ENCODE measurements around the gene TMCO1. TPM values are rescaled to one million over a fixed set of nuclear protein-coding genes. Genes with fewer than 3 reads are reported as not detected.
A peak's percentile ranks its signal among the peaks of the same experiment; 100 is the strongest.
"Not testable (repeated sequence)": the region's sequence is repeated elsewhere in the genome, so short reads cannot be mapped to it uniquely, and the experiment has no call there.

TMCO1 gene
- total and polyA plus RNA-seq, 11 donors = 27.4 to 102 (median 54.3) TPM

DNA sequence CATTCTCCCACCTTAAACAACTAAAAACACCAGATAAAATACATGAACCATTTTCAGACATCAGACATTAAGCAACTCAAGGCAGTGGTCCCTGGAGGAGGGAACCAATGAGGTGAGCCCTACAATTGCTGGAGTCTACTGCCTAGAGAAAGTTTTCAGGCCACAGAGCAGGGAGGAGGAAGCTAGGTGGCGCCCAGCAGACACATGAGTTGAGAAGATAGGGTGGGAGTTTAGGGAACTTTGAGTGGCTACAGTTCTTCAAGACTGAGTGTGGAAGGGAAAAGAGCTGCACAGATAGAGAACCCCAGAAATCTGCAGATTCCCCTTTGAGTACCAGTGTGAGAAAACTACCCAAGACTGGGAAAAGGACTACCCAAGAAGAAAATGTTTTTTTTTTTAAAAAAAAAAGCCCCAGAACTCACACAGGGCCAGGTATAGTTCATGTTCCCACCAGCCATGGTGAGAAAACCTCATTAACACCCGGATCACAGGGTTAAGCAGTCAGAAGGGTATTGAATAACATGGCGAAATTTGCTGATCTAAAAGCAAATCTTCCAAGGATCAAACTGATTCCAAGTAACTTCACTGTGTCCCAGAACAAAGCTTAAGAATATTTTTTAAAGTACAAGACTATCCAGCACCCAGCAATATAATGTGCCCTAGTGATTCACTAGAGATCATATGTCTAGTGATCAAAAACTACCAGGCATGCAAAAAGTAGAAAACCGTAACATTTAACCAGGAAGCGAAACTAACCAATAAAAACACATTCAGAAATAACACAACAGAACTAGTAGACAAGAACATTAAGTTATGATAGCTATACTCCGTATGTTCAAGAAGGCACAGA, 82.3 kb downstream of the TMCO1 start:
- ATAC-seq = no peak

DNA sequence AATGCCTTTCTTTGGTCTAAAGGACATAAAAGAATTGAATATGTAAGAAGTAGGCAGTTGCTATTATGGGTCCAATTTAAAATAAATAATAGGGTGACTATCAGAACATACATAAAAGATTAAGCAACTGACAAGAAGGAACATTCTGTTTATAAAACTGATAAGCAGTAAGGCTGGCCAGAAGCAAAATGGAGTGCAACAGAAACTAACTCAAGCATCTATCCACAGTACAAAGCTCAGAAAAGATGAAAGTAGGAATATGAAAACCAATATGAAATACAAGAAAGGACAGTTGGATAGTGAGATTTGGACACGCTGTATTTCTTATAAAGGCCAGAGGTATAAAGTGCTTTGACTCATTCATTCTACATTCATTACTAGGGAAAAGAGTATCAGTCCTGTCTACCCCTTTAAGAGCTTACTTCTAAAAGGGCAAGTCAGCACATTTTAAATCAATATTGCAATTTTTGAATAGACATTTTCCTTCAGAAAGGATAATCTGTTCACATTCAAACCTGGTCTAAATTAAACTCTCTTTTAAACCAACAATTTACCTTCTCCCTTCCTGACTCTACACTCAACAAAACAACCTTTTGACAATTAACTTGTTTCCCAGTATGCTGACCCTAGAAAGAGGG, 84.7 kb downstream of the TMCO1 start:
- ATAC-seq (no peak), DNase-seq (no peak)
- intact Hi-C loops (cut with DNase I) = no loop called here
- peaks cover 0 to 20% (median 0%) of the 10 kb centered on the region in 12 donors for H3K4me1 ChIP-seq
- no peaks in the 10 kb centered on the region for H3K27me3 ChIP-seq
- H3K36me3 ChIP-seq = peaks cover 0 to 72% (median 55%) of the 10 kb centered on the region in 9 donors
- H3K4me3 ChIP-seq = no peak overlapping the region
- 0 to 47% (median 0%) methylated on average over 1 of the region's 1 CpG for WGBS, 4 donors
- no peak overlapping the region for H3K27ac ChIP-seq
- H3K9me3 ChIP-seq = no peaks in the 10 kb centered on the region
- TF ChIP-seq, protein P1, sequence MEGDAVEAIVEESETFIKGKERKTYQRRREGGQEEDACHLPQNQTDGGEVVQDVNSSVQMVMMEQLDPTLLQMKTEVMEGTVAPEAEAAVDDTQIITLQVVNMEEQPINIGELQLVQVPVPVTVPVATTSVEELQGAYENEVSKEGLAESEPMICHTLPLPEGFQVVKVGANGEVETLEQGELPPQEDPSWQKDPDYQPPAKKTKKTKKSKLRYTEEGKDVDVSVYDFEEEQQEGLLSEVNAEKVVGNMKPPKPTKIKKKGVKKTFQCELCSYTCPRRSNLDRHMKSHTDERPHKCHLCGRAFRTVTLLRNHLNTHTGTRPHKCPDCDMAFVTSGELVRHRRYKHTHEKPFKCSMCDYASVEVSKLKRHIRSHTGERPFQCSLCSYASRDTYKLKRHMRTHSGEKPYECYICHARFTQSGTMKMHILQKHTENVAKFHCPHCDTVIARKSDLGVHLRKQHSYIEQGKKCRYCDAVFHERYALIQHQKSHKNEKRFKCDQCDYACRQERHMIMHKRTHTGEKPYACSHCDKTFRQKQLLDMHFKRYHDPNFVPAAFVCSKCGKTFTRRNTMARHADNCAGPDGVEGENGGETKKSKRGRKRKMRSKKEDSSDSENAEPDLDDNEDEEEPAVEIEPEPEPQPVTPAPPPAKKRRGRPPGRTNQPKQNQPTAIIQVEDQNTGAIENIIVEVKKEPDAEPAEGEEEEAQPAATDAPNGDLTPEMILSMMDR (IDR thresholded peaks at IDR 0.05) = no peak
- no peak for TF ChIP-seq POLR2A (IDR thresholded peaks at IDR 0.05)

More for the DNA sequence above, 82.3 kb downstream of the TMCO1 start:
- peak overlapping the region in 1 of 12 donors; percentile 56 for H3K27ac ChIP-seq
- 86 to 97% (median 89%) methylated on average over 6 of the region's 6 CpGs for WGBS, 4 donors
- peaks cover 0 to 68% (median 48%) of the 10 kb centered on the region in 9 donors for H3K36me3 ChIP-seq
- H3K9me3 ChIP-seq = no peaks in the 10 kb centered on the region
- no peak for DNase-seq
- H3K4me3 ChIP-seq = no peak overlapping the region
- intact Hi-C loops (cut with DNase I) = no loop called here
- TF ChIP-seq POLR2A (IDR thresholded peaks at IDR 0.05) = no peak
- TF ChIP-seq, protein P1 (IDR thresholded peaks at IDR 0.05) = peak in 1 of 12 donors; percentile 9
- no peaks in the 10 kb centered on the region for H3K27me3 ChIP-seq
- H3K4me1 ChIP-seq = peaks cover 0 to 20% (median 0%) of the 10 kb centered on the region in 12 donors

DNA sequence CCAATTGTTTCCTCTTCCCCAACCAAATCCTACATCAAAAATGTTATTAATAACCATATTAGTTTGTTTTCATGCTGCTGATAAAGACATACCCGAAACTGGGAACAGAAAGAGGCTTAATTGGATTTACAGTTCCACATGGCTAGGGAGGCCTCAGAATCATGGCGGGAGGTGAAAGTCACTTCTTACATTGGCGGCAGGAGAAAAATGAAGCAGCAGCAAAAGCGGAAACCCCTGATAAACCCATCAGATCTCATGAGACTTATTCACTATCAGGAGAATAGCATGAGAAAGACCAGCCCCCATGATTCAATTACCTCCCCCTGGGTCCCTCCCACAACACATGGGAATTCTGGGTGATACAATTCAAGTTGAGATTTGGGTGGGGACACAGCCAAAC, 87.9 kb downstream of the TMCO1 start:
- 93 to 97% (median 95%) methylated on average over 4 of the region's 4 CpGs for WGBS, 4 donors
- H3K4me3 ChIP-seq; DNase-seq; H3K27ac ChIP-seq; H3K9me3 ChIP-seq; H3K4me1 ChIP-seq; intact Hi-C loops (cut with DNase I); H3K27me3 ChIP-seq; ATAC-seq: not testable (repeated sequence)
- H3K36me3 ChIP-seq = peaks cover 0 to 88% (median 78%) of the 10 kb centered on the region in 9 donors

DNA sequence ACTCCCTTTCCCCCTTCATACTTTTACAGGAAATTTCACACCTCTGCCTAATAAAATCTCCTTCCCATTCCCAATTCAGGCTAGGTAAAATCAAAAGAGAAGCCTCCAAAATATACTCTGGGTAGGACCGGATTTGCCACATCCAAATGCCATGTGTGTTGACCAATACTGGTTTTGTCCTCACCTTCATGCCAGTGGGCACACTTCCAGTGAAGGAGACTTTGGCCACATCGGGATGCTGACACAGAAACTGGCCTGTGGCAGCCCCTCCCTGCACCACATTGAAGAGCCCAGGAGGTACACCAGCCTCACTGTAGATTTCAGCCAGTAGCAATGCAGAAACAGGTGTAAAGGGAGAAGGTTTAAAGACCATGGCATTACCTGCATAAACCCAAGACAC, 88.4 kb downstream of the TMCO1 start:
- ATAC-seq (no peak), DNase-seq (no peak)
- H3K4me3 ChIP-seq = no peak overlapping the region
- WGBS, 4 donors = 88 to 94% (median 92%) methylated on average over 2 of the region's 2 CpGs
- intact Hi-C loops (cut with DNase I) = no loop called here
- no peak overlapping the region for H3K27ac ChIP-seq
- H3K4me1 ChIP-seq = peaks cover 0 to 7% (median 0%) of the 10 kb centered on the region in 12 donors
- TF ChIP-seq, protein P1 (IDR thresholded peaks at IDR 0.05) = no peak
- no peak for TF ChIP-seq POLR2A (IDR thresholded peaks at IDR 0.05)
- no peaks in the 10 kb centered on the region for H3K27me3 ChIP-seq
- peaks cover 0 to 6% (median 0%) of the 10 kb centered on the region in 12 donors for H3K9me3 ChIP-seq
- peaks cover 0 to 89% (median 79%) of the 10 kb centered on the region in 9 donors for H3K36me3 ChIP-seq

Data from heart left ventricle (tissue), 16 donors.